GM19463 (cell line): ENCODE measurements around the gene MSH4.
"Not testable (repeated sequence)": the region's sequence is repeated elsewhere in the genome, so short reads cannot be mapped to it uniquely, and the experiment has no call there.

Experiments
- ATAC-seq: cut with Tn5 transposase; IDR thresholded peaks from one replicate; pipeline ENCODE4 v1.9.1; 2021; ENCODE audit warnings: mild to moderate bottlenecking, moderate library complexity; ENCODE audit not compliant: unreplicated experiment

Gene MSH4

DNA sequence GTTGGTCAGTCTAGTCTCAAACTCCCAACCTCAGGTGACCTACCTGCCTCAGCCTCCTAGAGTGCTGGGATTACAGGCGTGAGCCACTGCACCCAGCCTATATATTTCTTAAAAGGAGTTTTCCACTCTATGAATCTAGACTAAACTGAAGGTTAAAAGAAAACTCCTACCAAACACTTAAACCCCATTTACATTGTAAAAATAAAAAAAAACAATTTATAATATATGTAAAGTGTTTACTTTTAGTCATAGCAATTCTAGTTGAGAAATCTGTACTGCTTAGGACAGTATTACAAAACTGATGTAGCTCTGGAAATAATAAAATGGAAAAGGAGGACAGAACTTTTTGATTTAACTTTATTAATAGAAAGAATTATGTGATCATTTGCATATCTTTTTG lies 126.0 kb downstream of the MSH4 start:
- ATAC-seq = no peak

DNA sequence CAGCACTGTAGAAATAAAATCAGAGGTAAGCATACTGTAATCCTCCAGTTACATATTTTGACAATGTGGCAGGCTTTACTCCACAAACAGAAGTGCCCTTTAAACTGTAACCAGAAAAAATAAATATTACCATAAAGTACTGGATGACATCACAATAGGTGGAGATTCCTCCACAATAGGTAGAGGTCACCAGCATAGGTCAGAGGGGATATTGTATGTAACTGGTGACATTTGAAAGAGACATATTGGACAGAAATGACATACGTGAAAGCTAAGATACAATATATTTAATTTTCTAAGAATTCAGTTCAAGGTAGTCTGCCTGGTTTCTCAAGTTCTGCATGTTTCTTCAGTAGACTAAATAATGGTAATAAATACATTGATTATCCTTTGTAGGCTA lies 135.6 kb downstream of the MSH4 start, which contains the start of gene ASB17:
Gene ASB17 (minus strand): TSS at position 101 of the 400 bp plus-strand sequence. CDS start 113 bp downstream, outside the sequence.
- ATAC-seq = no peak

DNA sequence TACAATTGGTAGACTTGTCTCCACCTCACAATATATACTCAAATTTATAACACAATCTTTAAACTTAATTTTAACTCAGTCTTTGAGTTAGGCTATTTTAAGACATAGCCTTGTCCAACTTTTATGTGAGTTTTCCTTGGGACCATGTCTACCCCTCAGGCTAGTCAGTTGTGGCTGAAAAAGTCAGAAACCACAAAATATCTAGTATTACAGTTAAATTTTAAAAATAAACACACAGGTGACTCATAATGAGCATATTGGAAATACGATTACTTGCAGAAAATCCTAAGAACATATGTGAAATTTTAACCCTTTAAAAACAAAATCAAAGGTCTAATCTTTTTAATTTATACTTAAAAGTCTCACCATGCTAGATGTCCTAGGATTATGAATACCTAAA lies 140.4 kb downstream of the MSH4 start:
- ATAC-seq = no peak

DNA sequence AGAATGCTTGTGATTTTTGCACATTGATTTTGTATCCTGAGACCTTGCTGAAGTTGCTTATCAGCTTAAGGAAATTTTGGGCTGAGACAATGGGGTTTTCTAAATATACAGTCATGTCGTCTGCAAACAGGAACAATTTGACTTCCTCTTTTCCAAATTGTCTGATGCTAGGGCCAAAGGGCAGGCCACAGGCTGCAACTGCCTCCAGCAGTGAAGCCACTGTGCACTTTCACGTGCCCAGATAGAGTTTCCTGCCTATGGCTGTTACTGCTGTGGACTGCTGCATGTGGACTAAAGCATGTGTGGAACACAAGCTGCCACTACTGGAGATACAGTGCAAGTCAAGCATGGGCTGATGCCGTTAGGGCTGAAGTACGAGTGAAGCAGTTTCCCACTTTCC lies 146.4 kb downstream of the MSH4 start:
- ATAC-seq = not testable (repeated sequence)

DNA sequence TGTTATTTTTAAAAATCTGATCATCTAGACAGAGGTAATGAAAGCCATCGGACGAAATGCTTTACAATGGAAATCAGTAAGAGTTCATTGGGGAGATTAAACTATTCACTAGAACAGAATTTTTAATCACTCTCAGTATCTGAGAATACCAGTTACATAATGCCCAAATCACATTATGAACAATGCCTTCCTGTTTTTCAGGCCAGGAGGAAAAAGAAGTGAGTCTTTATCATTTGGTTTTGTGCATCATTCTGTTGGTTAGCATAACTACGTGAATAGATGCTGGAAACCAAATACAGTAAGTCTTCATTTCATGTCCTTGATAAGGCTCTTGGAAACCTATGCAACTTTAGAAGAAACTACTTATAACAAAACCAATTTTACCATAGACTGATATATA lies 153.5 kb downstream of the MSH4 start:
- no peak for ATAC-seq

DNA sequence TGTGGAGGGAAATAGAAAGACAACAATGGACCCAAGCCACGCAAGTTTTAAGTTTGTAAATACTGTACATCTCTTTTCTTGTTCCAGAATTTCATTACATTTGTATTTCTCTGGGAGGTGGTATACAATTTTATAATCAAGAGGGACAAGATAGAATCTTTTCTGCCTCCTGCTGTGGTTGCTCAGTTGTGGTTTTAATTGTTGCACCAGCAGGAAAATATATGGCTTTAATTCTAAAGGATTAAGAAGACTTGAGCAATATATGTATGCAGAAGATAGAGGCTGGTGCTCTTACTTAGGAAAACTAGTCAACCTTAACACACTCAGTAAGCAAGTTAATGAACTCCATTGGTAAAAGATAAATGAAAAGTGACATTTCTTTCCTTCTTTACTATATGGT lies 155.3 kb downstream of the MSH4 start:
- no peak for ATAC-seq

DNA sequence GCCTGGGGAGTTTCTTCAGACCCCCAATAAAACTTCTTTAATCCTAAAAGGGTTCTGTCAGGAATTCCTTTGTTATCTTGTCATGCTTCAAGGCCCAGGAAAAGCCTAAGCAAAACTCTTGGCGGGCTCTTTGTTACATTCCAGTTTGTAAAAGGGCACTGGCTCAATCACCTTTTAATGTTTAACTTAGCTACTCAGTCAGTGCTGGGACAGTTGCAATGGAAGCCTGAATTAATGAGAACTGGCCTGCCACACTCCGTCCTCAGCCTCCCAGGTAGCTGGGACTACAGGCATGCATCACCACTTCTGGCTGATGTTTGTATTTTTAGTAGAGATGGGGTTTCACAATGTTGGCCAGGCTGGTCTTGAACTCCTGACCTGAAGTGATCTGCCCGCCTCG lies 156.8 kb downstream of the MSH4 start:
- ATAC-seq = no peak

DNA sequence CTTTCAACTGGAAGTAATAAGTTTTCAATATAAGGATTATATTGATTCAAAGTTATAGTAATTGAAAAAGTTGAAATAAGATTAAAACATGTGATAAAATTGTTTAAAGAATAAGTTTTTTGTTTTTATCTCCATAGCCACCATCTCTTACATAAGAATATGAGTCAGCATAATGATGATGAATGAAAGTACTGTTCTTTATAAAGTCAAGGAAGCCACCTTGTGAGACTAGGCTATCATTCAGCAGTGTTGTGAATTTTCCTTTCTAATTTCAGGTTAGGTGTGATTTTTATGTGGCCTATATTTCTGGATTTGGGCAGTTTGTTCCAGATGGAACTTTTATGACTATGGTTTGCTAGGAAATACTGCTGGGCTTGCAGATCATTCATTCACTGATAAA lies 157.9 kb downstream of the MSH4 start:
- ATAC-seq = no peak
